ENCODE measurements around the gene POLQ.

DNA sequence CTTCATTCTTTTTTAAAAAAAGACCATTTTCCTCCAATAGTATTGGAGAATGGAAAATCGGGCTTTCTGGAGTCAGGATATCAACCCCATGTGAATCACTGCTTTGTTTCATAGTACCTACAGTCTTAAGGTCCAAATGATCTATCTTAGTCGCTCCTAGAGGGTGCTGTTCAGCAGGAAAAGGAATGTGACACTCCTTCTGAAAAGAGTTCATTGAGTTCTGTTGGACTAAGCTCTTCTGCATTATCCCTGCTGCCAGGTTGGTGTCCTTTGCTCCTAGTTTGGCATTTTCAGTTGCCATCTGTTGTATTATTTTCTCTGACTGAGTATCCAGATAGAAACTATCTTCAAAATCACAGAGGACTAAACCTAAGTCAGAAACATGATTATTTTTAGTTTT is 57.2 kb downstream of the POLQ start:
- TF ChIP-seq YY1 (IDR thresholded peaks at IDR 0.05; ENCODE audit: insufficient read depth, insufficient read length) (no peak), ZNF274 (IDR thresholded peaks at IDR 0.05; ENCODE audit: low read depth, low read length) (no peak), SUZ12 (IDR thresholded peaks at IDR 0.05; ENCODE audit: extremely low read depth, insufficient read depth, insufficient read length) (no peak)
